ENCODE data around the gene ZNF217. TPM values are rescaled to one million over a fixed set of nuclear protein-coding genes. Genes with fewer than 3 reads are reported as not detected.

Gene ZNF217
- total and polyA plus RNA-seq, 10 of the 15 experiments (the other 5 are each of a cell fraction or from before 2014, with no cell fraction given), result 8.5 to 76.6 (median 40.6) TPM

- TF ChIP-seq NKRF (conservative IDR thresholded peaks at IDR 0.05) (peak; percentile 6; the same call in 1 of the 2 replicates), ZNF592 (IDR thresholded peaks at IDR 0.05) (no peak), MXI1 (IDR thresholded peaks at IDR 0.05; ENCODE audit: low read depth, low read length) (peak; percentile 11; the same call in 1 of the 2 replicates), ZNF384 (IDR thresholded peaks at IDR 0.05; ENCODE audit: borderline replicate concordance, low read depth, low read length) (peak; percentile 57; the same call in 1 of the 2 replicates), BHLHE40 (IDR thresholded peaks at IDR 0.05; ENCODE audit: borderline replicate concordance in 1 of 2, low read depth in 2 of 2, low read length in 1 of 2) (peak; percentile 34 to 62; a peak in 3 of 4 replicates), ZZZ3 (IDR thresholded peaks at IDR 0.05; ENCODE audit: control insufficient read depth, insufficient read length, low read depth) (no peak)
Measured at GRCh38 chr20:53594068-53595017, 704 bp upstream of the ZNF217 start (continued).

Data from GM12878 (cell line).